GM12801 (cell line): Measurements from ENCODE around the gene NR2F1.

Source experiments
- TF ChIP-seq, protein P1 (sequence below): IDR thresholded peaks from one replicate; pipeline ENCODE4 v1.5.1; 2011; ENCODE audit warnings: control low read depth; ENCODE audit not compliant: insufficient read length; ENCODE audit errors: extremely low read depth

The NR2F1 gene

DNA sequence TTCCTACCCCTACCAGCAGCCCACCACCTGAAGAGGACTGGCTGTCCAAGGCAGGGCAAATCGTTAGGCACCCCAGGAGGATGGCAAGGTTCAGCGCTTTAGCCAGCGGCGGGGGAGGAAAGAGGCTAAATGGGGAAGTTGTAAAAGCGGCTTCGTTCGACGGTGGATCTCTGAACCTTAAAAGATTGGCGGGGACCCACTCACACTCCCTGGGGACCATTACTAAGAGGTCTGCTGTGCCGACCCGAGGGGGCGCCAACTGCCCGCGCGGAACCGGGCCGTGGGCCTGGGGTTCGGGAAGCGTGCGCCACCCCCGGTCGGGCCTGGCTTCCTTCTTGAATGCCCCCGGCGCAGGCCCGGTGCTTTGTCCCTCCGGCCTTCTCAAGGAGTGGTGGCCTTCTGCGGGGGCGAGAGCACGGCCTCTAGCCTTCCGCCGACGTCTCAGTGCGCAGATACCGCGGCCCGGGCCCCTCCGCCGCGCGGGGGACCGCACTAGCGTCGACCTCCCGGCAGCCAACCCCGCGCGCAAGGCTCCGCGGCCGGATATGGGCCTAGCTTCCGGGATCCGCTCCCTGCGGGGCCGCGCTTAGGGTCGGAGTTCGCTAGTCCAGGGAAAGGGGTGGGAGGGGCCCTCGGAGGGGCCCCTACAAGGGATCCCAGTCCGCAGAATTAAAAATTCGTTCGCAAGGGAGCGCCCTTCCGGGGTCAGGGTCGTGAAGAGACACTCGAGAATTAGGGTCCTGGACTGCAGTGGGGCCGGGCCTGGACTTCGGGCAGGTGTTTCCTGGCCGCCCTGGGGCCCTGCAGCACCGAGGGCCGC, 12.5 kb upstream of the NR2F1 start:
- TF ChIP-seq, protein P1, sequence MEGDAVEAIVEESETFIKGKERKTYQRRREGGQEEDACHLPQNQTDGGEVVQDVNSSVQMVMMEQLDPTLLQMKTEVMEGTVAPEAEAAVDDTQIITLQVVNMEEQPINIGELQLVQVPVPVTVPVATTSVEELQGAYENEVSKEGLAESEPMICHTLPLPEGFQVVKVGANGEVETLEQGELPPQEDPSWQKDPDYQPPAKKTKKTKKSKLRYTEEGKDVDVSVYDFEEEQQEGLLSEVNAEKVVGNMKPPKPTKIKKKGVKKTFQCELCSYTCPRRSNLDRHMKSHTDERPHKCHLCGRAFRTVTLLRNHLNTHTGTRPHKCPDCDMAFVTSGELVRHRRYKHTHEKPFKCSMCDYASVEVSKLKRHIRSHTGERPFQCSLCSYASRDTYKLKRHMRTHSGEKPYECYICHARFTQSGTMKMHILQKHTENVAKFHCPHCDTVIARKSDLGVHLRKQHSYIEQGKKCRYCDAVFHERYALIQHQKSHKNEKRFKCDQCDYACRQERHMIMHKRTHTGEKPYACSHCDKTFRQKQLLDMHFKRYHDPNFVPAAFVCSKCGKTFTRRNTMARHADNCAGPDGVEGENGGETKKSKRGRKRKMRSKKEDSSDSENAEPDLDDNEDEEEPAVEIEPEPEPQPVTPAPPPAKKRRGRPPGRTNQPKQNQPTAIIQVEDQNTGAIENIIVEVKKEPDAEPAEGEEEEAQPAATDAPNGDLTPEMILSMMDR: no peak

DNA sequence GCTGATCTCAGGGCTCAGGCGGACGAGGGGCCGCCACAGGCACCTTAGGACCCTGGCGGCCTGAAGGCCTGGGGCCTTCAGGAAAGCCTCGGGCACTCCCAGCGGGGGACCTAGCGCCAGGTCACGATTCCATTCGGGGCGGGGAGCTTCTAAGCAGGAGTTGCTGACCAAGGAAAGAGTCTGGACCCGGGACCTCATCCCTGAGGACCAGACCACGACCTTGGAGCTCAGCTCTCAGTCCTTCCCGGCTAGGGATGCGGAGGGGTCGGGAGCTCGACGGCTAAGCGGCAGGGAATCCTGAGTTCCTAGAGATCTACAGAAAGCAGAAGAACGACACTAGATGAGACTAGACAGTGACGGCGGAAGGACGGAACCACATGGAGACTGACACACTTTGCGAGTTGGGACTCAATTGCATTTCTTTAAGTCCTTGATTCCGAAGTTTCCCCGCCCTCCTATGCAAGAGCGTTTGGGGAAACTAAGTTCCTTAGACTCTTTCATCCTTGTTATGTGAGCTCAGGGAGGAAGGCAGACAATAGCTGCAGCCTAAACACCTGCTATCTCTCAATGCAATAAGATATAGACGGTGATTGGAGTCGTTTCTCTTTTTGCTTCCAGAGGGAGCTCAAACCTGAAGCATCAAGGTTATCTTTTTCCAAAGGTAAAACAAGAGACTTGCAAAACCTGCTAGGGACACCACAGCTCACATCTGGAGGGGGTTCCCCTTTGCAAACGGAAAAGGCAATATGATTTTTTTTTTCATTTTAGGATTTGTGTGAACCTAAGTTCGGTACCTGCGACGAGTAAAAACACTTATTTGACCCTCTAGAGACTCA, 11.7 kb upstream of the NR2F1 start:
- TF ChIP-seq, protein P1: no peak

DNA sequence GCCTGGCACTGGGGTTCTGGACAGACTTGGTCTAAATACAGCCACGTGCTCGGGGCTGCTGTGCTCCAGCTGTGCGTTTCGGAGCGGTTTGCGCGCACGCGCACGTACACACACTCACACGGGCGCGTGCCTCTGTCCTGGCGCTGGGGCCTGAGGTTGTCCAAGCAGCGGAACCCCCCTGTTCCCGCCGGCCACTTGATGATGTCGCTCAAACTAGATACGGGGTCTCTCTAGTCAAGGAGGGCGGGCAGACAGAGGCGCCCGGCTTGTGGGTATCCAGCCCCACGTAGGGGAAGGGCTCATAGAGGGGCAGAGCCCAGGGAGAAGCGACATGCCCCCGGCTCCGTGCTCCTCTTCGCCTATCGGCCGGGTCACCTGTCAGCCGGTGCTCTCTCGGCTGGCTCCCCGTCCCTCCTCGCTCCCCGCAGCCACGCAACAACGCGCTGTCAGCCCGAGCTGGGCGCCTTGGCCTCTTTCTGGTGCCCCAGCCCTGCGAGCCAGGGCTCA, 10.9 kb upstream of the NR2F1 start:
- TF ChIP-seq, protein P1: no peak

DNA sequence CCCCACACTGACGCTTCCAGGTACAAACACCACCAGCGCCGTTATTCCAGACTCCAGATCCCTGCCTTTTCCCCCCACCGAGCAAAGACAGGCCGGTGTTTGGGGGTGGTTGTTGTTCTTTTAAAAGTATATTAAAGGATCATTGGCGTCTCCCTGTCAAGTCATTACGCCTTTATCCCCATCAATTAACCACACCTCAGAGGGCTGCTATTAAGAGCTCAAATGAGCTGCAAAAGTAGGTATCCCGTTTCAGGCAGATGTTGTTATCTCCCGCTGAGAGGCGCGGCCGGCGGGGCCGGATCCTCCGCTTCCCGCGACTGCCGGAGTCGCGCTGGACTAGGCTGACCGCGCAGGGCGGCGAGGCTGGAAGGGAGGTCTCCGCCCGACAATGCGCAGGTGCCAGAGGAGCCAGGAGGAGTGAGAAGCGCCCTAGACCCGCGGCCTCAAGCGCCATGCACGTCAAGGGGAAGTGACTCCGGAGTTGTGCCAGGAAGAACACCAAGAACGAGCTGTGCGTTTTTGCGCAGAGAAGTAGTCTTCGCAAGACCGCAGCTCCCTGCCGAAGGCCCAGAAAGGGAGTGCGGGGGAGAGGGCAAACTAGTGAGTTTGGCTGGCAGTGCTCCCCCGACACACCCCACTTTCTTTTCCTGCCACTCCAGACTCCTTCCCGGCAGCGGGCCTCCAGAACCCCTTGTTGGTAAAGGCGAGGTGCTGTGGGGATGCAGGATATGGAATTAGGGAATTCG, 10.2 kb upstream of the NR2F1 start:
- TF ChIP-seq, protein P1: no peak

DNA sequence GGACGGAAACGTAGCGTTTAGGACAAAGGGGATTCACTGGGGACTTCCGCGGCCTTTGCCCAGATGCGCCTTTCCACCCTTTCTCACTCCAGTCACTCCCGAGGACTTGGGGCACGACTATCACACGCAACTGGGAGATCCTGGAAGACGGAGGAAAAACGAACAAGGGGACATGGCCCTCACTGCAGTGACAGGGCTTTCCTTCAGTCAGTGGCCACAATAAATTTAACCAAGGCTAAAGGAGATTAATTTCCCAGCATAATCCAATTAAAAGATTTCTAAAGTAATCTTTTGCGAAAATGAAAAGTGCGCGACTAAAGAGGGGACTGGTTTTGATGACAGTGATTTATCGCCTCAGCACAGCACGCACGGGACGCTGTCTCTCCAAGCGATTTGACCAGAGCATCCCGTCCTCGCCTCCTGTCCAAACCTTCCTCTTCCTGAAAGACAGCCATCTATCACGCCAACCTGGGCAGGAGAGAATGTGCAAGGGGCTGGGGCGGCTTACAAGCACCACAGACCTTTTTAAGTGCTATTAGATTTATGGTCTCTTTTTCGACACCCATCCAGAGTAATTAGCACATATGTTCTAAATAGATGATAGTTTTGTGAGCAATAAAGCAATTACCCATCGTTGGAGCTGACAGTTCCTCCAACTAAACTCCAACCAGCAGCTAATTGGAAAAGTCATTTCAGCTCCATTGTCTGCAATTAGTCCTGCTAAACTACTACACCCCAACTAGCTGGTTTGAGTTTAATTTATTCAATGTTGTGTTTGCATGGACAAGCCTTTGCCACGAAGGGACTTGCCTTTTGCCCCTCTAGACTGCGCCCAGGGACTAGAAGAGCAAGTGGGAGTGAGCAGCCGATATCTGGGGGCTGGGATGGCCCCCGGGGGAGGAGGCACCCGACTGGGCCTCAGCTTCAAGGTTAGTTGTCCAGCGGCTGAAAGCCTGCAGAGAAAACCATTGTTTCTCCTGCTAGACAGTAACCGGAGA, 9.4 kb upstream of the NR2F1 start:
- TF ChIP-seq, protein P1: no peak

DNA sequence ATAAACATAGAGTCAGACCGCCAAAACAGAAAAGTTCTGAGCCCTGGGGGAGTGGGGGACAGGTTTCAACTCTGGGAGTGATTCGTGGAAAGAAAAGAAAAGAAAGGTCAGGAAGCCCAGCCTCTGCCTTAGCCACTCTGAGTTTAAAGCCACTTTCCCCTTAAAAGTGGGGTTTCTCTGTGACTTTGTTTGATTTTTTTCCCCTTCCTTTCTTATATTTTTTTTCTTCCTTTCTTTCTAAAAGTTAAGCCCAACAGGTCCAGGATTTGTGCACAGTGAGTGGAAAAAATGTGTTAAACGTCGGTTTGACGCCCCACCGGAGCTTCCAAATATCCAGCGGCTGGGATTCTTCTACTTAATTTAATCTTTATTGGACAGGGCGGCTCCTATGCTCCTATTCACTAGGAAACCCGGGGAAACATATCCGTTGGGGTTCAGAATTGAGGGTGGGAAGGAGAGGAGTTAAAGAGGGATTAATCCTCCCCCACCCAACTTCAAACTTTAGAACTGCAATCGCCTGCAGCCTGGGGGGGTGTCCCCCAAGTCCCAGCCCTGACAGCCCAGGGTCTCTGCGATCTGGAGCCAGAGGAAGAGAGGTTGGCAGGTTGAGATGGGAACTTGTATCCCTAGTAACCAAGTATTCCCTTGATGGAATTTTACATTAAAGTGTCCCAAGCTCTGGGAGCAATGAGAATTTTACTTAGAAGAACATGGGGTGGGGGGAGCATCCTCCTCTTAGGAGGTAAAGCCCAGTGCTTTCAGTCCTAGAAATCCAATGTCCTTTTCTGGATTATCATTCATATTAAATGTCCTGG, 8.3 kb upstream of the NR2F1 start:
- TF ChIP-seq, protein P1: no peak
